Stimulated activated CD8-positive, alpha-beta memory T cell treated with anti-CD3 and anti-CD28 coated beads, Interleukin-7, amount 100 ng/mL, for 24 hours (primary cell): ENCODE data around the gene ESRRB.

Experiments
- DNase-seq: peaks from one replicate; pipeline ENCODE4 v3.0.0-alpha.2; 2020; ENCODE audit warnings: low read depth

Gene ESRRB

DNA sequence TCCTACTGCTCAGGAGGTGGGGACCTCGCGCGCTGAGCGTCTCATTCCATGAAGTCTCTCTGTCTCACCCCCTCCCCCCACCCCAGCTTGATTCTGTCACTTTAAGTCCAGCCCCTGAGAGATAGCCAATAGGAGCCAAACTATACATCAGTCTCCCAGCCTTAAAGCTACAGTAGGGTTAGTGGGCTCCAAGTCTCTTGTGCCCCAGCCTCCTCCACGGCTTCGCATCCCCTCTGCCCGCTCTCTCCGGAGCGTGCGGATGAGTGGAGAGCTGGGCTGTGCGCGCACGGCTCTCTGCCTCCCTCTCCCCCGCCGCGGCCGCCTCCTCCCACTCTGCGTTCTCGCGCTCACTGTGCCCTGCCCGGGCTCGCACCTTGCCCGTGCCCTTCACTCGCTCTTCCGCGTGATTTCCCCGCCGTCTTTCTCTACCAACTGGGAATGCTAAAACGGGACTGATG is at the start of gene ESRRB:
Gene ESRRB (plus strand): TSS at position 191 of the 458 bp plus-strand sequence. CDS start 265 bp downstream, at position 456.
- DNase-seq: no peak

DNA sequence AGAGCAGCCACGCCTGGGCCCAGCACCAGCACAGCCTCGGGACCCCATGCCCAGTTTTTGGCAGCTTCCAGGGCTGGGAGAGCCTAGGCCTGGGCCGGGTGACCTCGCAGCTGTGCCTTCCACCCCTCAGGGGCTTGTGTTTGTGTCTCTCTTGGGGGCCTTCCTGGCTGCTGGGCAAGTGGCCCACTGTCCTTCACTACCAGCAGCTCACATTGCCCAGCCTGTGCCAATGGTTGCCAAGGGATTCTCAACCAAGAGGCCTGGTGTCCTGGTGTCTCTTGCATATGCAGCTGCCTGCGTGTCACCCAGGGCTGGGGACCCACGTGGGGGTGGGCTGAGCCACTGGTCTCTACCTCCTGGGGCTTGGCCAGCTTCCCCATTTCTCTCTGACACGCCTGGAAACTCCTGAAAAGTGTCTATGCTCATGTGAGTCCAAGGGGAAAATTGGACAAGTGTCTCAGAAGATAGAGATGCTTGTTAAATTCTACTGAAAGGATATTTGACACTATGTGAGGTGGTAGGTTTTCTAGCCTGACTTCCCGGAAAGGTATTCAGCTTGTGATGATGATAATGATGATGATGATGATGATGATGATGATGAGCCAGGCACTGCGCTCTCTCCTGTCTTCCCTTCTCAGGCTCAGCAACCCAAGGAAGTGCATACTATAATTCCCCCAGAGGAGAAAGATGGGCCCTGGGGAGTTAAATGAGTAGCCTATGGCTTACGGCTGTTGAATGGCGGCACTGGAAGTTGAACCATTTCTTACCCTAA is 48.8 kb upstream of the ESRRB start:
- DNase-seq: no peak

DNA sequence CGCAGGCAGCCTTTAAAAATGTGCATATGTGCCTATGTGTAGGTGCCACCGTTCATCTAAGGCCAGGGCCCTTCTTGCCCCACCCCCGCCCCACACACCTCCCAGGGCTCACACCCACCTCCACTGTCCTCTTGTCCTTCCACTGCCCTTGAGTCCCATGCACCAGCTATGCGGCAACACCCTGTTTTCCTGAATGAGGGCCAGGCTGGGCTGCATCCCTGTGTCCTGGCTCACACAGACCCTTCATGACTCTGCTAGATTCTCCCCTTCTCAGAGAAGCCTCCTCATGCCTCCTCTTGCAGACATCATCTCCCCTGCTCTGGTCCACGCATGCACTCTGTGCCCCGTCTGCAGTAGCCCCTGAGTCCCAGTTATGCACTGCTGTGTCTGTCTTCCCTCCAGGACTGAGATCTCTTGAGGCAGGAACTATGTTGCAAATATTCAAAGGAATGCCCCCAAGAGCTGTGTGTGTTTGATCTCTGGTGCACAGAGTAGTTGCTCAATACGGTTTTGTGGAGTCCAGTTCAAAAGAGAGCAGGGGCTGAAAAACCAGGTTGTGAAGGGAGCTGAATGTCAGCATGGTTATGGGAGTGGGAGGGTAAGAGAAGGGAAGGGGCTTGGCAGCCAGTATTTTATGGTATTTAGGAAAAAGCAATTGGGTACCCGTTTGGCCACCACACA is 47.3 kb upstream of the ESRRB start:
- no peak for DNase-seq

DNA sequence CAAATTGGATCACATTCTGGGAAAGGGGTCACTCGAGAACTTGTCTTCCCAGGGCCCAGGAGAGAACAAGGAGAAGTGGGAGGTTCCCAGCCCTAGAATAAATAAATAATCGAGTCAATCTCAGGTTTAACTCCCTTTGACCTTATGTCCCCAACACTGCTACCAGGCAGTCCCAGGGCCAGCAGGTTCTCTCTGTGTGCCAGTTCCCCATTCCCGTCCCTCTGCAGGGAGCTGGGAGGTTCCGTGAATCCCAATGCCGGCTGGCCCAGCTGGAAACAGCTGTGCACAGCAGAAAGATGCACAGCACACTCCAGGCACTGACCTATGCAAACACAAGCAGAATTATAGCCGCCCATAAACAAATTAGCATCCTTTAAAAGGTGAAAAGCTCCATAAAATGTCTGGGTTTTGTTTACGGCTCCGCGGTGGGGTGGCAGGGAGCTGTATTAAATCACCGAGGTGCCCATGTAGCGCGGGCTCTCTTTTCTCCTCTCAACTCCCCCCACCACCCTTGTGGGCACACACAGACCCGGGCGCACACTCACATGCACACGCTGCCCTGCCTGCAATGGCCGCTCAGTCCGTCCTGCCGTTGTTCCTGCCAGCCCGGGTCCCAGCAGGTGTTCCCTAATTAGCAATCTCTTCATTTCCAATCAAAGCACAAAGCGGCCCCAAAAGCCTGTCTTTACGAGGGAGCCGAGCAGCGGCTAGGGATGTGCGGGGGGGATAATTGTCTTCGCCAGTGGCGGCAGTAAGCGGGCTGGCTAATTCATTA is 46.6 kb upstream of the ESRRB start:
- DNase-seq: no peak

DNA sequence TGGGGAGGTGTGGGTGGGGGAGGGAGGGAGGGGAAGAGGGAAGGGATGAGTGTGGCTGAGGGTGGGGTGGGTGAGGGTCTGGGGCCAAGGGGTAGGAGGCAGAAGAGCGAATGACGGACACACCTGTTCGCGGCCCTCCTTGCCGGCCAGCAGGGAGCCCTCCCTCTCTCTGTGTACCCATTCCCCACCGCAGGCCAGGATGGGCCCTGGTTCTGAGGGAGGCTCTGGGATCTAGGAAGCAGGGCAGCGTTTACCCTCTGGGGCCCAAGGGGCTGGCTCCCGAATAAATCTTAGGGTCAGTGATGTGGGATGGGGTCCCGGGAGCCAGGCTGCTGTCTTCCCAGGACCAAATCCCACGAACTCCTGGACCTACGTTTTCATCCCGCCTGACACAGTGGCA is 46.0 kb upstream of the ESRRB start:
- no peak for DNase-seq

DNA sequence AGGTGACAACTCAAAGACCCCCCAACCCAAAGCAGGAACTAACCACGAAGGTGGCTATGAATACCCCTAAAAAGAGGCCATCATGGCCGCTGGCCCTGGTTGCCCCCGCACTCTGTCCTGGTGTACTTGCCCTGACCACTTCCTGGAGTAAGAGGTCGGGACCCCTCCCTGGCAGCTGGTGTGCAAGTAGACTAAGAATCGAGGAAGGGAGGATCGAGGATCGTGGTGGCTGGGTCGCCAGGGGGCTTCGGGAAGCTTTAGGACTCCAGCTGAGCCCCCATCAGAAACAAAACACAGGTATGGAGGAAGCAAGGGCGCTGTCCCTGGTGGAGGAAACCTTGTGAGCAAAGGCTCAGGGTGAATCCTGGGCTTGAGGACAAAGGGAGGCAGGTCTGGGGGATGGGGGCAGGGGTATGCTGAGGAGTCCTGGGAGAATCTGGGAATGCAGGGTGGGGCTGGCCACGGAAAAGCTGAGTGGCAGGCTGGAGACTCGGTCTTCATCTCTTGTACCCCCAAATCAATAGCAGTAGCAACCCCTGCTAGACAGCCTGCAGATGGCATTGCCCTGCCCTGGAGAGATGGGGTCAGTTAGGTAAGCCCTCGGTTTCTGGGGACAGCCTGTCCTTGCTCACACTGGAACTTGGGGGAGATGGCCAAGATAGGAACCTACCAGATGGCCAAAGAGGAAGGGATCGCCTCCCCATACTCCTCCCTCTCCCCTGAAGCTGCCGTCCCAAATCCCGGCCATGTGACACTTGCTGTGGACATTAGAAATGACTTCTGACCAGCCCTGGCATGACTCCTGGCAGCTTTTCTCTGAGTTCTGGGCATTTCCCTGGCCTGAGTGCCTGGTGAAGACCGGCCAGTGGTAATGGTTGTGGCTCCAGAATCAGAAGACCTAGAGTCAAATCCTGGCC is 45.3 kb upstream of the ESRRB start:
- DNase-seq: no peak

DNA sequence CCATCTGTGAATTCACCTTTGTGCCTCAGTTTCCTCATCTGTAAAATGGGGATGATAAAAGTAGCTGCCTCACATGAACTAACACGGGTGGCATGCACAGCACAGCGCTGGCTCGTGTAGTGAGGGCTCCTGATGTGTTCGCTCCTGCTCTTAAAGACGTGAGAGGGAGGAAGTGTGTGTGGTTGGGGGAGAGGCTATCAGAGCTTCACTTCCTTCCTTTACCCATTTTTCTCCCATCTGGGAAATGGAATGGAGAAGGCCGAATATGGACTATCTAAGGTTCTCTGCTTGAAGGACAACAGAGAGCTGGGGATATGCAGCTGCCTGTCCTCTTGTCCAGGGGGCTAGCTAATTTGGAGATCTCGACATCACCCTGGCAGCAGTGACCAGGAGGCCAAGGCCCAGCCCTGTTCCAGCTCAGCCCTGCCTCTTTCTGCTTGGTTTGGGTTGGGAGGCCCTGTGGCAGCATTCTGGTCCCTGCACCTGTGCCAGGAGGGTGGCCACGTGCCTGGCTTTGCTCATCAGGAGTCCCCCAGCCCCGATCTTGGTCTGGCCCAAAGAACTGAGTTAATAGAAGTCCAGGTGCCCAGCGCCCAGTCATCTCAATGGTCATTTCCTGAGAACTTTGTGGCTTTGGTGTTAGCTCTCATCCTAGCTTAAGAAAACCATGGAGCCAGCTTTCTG is 44.5 kb upstream of the ESRRB start:
- no peak for DNase-seq

DNA sequence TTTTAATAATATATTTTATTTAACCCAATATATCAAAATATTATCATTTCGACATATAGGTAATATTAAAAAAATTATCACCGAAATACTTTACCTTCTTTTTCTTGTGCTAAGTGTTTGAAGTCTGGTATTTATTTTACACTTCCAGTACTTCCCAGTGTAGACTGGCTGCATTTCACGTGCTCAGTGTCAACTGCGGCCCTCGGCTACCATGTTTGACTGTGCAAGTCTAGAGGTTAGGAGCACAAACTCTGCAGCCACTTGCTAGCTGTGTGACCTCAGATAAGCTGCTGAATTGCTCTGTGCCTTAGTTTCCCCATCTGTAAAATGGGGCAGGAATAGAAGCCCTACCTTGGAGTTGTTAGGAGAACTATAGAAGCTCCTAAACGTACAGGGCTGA is 42.3 kb upstream of the ESRRB start:
- DNase-seq: no peak

DNA sequence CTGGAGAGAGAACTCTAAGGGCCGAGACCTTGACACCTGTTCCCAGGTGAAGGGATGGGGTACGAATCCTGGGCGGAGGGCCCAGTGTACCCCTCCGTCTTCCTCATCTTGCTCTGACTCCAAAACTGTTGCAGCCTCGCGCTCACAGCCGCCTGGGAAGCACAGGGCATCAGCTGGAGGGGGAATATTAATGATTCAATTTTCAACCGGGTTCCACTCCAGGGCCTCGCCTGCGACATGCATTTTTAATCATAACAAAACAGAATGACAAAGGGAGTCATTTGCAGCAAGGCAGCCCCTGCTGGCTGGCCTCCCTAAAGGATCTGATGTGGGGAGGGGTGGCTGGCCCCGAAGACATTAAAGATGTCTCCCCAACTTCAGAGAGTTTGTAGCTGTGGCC is 41.6 kb upstream of the ESRRB start:
- DNase-seq: no peak

DNA sequence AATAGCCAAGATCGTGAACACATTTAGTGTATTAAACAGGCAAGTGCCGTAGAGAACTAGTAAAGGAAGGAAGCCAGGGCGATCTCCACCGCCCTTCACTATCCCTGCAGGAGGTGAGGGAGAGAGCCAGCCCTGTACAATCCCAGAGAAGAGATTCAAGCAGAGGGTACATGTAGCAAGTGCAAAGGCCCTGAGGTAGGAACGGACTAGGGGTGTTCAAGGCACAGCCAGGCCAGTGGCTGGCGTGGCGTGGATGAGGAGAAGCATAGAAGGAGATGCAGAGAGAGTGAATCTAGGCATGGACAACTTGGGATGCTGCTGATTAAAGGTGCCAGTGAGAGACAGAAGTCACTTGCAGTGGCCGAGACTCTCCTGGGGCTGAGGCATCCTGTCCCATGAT is 39.1 kb upstream of the ESRRB start:
- DNase-seq: no peak

DNA sequence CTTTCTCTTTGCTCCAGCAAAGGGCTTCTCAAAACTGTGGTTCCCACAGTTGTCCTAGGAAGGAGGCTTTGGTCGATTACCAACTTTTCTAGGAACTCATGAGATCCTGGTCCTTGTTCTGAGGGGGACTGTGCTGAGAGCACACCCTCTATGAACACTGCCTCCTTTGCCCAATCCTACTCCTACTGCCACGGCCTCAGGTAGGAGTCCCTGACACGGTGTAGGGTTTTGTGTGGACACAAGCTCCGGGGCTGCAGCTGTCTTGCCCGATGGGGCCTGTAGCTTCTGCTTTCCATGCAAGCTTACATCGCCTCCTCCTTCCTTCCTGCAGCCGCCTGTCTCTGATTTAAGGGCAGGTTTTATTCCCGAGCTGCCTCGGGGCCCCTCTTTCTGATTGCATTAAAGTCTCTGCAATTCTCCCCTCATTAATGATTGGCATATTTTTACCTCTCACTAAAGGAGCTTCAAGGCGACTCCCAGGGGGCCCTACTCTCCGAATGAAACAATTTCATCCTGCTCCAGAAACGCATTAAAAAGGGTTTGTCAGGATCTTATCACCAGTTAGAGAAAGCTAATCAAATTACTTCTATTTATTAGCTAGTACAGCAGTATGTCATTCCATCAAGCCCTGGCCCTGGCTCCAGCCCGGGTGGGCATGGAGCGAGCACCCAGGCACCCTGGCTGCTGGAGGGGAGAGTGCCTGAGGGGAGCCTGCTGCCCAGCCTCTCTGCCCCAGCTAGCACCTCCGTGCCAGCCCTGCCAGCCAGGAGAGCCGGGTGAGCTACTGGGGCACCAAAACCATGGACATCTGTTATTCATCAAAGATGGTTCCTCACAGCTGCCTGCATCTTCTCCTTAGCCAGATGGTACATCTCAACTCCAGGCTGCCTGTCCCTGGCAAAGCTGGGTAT is 38.0 kb upstream of the ESRRB start:
- no peak for DNase-seq

DNA sequence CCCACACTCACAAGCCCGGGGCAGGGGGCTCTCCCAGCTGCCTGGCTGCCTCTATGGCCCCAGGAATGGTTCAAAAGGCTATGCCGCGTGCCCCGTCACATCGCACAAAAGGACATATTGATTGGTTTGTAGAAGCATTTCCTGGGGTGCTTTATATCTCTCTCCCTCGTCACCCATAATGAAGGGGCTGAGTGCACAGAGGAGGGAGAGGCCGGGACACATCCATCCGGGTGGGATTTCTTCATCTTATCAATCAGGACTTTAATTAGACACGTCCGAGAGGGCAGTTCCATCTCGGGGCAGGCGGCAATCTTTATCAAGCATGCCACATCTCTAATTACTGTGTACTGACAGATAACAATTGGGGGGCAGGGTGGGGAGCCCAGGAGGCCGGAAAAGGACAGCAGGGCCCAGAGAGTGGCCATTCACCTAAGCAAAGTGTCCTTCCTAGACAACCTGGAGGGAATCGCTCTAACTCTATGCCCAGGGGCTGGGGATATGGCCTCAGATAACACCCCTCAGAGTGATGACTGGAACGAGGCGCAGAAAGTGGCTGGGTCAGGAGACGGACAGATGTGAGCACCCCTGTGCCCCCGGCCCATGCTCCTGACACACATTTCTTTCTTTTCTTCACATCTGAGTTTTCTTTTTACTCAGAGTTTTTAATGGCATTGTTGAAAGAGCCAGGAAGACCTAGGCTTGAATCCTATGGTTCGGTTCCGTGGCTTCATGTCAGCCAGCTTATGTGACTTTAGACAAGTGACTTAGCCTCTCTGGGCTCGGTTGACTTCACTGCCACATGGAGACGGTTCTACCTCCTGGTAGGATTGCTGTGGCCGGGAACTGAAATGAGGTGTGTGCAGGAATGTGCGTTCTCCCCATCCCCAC is 36.0 kb upstream of the ESRRB start:
- no peak for DNase-seq

DNA sequence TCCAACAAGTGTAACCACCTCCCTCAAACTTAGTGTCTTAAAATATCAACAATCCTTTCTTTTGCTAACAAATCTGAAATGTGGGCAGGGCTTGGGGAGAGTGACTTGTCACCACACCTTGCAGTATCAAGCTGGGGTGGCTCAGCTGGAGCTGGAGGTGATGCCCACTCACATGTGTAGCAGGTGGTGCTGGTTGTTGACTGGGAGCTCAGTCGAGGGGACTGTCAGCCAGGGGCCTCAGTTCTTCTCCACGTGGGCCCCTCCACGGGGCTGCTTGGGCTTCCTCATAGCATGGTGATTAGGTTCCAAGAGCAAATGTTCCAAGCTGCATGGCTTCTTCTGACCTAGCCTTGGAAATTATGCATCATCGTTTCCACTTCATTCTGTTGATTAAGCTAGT is 32.6 kb upstream of the ESRRB start:
- no peak for DNase-seq

DNA sequence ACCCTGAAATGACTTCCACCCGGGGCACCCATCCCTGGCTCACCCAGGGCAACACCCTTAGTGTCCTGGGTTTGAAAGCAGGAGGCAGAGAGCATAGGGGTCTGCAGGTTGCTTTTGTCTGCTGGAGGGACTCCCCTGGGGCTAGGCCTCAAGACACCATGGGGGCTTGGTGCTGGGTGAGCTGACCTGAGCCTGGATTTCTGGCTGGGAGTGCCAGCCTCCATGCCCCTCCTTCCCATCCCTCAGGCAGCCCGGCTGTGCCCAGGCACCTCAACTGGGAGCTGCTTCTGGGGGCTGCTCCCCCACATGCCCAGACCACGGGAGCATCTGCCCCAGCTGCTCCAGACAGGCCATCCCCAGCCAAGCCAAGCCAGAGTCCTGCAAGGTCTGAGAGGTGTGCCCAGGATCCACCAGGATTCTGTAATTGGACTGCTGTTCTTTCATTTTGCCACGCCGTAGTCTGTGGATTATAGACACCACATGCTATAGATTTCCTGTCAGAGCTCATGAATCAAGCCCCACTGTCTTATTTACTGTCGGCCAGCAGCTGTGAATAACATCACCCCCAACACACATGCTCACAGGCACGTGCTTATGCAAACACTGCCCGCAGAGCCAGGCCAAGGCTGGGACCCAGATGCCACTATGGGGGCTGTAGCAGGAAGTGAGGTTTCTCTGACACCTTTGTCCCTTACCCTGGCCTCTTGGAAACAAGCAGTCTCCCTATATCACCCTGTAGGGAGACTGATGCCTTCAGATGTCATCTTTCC is 29.4 kb upstream of the ESRRB start:
- no peak for DNase-seq

DNA sequence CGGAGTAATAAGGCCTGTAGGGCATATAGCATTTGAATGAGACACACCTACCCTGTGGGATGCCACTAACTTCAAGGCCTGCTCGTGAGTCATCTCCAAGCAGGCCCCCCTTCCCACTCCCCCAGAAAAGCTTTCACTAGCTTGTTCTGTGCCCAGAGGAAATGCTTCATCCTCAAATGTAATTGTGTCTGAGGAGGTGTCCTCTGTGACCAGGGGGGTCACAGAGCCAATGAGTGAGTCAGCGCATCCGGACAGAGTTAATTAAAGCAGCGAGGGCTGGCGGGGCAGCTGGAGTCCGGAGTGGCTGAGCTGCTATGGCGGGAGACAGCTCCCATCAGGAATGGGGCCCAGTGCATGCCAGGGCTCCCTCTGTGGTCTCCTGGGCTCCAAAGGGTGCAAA is 27.0 kb upstream of the ESRRB start:
- no peak for DNase-seq

DNA sequence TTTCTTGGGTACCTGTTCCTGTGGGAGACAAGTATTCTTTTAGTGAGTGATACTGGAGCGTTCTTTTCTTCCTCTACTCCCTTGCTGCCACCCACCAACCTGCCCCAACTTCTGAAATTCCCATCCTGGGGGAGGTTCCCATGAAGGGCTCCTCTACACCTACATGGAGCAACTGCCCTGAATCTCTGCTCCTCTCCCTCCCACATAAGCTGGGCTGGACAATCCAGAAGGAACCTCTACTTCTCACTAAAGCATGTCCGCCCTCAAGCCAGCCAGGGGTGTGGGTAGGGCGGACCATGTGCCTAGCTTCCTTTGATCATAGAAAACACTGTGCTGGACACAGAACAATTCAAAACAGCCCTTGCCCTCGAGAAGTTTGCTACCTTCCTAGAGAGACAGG is 25.9 kb upstream of the ESRRB start:
- DNase-seq: no peak

DNA sequence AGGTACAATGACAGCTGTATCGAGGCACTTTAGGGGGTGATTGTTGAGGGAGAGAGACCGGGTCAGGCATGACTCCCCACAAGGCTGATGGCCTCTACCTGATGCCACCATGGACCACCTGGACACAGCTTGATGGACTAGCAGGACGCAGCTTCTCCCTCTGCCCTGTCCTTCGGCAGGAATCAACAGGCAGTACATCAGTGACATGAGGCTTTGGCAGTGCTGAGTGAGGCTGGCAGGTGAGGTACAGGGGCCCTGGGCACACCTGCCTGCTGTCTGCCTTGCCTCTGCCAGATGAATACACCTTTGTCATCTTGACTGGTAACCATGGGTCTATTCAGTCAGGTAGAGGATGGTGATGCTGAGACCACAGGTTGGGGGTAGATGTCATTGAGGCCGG is 25.3 kb upstream of the ESRRB start:
- DNase-seq: no peak

DNA sequence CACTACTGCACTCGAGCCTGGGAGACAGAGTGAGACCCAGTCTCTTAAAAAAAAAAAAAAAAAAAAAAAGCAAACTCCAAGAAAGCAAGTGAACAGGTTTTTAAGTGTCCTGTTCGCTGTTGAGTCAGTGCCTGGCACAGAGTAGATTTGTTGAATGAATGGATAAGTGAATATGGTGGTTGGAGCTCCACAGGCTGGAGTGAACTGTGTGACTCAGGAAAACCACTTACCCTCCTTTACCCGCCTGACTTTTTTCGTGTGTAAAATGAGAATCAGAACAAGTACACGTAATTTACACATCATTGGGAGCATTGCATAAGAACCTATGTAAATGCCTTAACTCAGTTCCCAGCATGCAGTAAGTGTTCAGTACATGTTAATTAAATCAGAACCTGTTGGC is 24.0 kb upstream of the ESRRB start:
- no peak for DNase-seq
